ENCODE measurements around the gene VTN.

- TF ChIP-seq CTCF (IDR thresholded peaks at IDR 0.05; ENCODE audit: extremely low read depth in 1 of 2, insufficient read depth in 1 of 2, low read depth in 1 of 2, low read length in 2 of 2) (no peak), POLR2A (IDR thresholded peaks at IDR 0.05; ENCODE audit: low read depth, low read length) (no peak), EZH2 (IDR thresholded peaks at IDR 0.05; ENCODE audit: borderline replicate concordance, low read depth, low read length, severe bottlenecking) (no peak), MAX (IDR thresholded peaks at IDR 0.05; ENCODE audit: insufficient read depth, insufficient read length) (no peak), FOS (IDR thresholded peaks at IDR 0.05; ENCODE audit: borderline replicate concordance, insufficient read depth, low read length) (no peak), POLR2AphosphoS5 (IDR thresholded peaks at IDR 0.05; ENCODE audit: insufficient read depth, low read depth, low read length) (no peak), MYC (IDR thresholded peaks at IDR 0.05; ENCODE audit: low read depth, low read length) (no peak), GATA2 (IDR thresholded peaks at IDR 0.05; ENCODE audit: insufficient read depth, insufficient read length, low read depth, low read length) (no peak)
Observed at GRCh38 chr17:28346199-28346580, 23.9 kb downstream of the VTN start.

Measured in endothelial cell of umbilical vein (primary cell).